HG03575 (cell line): ENCODE results near the gene RAB7A.

Source experiments
- ATAC-seq: cut with Tn5 transposase; IDR thresholded peaks from one replicate; pipeline ENCODE4 v1.9.1; 2021; ENCODE audit not compliant: unreplicated experiment, insufficient number of reproducible peaks, low FRiP score; ENCODE audit errors: extremely low read depth

RAB7A gene

DNA sequence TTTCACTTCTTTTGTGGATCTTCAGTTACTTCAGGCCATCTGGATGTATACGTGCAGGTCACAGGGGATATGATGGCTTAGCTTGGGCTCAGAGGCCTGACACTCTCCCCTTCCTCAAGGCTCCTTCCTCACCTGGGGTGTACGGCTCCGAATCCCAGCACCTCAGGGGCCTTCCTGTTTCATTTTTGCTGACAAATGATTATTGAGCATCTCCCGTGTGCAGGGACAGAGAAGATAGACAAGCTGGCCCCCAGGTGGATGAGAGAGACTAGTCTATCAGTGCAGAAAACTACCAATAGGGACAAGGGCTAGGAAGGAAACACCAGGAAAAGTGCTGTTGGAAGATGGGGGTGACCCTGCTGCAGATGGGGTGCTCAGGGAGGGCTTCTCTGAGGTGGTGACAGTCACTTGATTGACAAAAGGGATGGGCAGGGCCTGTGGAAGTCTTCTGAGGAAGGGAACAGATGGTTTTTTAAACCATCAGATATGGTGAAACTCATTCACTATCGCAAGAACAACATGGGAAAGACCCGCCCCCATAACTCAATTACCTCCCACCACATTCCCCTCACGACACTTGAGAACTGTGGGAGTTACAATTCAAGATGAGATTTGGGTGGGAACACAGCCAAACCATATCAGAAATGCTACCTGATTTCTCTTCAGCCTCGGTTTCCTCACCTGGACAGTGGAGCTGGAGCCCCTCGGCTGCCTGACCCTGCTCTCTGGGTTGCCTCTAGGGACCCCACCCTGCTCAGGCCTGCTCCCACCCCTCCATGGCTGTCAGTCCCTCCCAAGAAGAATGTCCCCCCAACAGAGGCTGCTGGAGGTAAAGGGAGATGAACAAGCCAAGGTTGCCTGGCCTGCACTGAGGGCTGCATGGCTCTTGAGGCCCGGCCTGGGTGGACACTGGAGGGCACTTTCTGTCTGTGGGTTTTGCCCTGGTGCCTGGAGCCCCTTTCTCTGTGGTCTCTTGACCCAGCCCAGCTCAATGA is 116.2 kb downstream of the RAB7A start:
- no peak for ATAC-seq

DNA sequence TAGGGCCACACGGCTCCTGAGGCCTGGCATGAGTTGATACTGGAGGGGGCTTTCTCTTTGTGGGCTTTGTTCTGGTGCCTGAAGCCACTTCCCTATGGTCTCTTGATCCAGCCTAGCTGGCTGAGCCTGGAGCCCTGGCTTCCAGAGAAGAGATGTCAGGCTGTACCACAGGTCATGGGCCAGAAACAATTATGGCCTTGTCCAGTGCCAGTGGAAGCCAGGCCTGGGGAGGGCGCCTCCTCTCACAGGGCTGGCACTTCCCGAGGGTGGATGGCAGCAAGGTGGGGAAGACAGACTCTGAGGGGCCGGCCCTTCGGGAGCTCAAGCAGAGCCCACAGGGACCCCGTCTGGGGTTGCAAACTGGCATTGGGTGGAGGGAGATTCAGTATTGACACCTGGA is 118.5 kb downstream of the RAB7A start:
- ATAC-seq, result no peak

DNA sequence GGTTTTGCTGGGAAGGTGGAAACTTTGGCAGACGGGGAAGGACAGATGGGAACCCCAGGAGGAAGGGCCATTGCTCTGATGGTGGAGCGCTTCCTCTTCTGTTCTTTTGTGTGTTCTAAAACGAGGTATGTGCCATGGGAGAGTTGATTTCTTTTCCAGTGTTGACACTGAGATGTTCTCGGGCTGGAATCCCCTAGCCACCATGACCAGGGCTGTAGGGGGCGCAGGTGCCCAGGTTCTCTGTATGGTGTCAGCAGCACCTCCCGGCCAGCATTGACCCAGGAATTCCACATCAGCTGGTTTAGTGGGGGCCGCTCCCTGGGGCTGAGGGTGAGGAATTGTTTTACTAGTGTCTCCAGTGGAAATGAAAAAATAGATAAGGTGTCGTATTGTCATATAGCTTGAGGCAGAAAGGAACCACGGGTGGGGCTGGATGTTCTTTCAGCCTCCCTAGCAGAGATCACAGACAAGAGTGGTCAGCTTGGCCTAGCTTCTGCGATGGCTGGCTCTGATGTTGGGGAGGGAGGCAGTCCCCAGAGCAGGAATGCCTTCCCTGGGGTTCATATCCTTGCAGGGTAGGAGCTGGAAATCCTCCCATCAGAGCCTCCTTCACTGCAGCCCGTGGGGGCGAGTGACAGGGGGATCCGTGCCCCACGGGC is 119.3 kb downstream of the RAB7A start:
- no peak for ATAC-seq

DNA sequence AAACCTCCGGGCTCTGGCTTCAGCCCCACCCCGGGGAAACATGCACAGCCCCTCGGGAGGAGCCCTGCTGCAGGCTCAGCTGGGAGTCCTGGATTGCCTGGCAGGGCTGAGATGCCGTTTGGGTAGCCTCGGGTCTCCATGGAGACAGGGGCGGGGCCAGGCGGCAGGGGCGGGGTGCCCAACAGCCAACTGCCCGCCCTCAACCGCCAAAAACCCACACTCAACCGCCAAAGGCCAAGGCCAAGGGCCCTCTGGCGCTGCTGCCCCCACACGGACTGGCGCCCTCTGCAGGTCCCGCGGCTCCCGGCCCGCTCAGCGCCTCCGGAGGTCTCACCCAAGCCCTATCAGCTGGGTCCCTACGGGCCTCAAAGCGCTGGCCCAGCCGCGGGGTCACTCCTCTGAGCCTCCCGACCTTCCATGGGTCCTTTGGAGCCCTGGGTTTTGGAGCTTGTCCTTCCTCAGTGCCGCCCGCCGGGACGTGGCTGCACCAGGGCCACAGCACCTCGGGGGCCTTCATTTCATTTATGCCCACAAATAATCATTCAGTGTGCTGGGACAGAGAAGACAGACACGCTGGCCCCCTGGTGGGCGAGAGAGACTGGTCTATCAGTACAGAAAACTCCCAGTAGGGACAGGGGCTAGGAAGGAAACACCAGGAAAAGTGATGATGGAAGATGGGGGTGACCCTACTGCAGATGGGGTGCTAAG is 119.9 kb downstream of the RAB7A start:
- no peak for ATAC-seq

DNA sequence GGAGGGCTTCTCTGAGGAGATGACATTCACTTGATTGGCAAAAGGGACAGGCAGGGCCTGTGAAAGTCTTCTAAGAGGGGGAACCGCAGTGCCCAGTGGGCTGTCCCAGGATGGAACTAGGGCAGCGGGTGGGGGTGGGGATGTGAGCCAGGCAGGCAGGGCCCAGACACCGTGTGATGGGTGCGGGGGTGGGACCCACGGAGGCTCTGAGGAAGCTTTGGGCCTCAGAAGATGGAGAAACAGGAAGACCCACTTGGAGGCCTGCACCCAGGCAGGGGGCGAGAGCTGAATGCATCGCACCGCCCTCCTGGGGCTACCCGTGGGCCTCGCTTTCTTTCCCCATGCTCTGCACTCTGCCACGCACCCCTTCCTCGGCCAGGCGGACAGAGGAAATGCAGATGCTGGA is 120.5 kb downstream of the RAB7A start:
- ATAC-seq, result no peak

DNA sequence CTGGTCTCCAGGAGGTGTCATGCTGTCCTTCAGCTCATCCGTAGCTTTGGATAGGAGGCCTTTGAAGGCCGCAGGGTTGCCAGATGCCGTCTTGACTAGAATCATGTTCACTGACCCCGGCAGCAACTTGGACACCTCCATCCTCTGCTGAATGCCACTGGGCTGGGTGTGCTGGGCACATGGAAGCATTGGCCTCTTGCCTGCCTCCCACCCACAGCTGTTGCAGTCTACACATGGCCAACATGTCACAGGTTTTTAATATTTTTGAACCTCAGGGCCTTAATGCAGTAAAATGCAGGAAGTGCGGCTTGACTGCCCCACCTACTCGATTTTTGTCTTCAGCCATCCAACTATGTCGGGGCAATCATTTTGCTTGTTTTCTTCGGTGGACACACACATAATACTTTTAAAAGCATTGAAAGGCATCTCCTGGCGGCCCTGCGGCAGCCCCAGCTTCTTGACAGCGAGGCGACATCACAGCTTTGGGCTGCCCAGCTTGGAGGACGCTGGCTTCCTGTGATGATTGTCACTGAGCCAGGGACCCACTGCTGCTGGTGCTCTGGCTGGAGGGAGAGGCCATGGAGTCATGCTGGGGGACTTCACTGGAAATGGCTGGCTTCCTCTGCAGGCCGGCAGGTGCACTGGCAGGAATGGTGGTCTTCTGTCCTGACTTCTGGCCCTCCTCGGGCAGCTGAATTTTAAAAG is 121.8 kb downstream of the RAB7A start:
- no peak for ATAC-seq

DNA sequence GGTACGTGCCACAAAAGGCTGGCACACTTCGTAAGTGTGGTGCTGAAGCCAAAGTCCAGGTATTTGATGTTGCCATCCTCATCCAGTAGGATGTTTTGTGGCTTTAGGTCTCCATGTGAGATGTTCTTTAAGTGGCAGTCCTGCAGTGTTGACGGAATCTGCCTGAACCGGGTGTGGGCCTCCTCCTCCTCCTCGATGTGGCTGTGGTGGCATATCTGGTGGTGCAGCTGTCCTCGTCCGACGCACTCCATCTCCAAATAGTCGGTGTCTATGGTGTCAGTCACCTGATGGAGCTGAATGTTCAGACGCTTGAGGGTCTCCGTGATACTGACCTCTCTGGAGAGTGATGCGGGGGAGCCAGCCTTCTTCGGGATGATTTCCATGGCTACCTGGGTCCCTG is 123.0 kb downstream of the RAB7A start:
- ATAC-seq, result no peak

DNA sequence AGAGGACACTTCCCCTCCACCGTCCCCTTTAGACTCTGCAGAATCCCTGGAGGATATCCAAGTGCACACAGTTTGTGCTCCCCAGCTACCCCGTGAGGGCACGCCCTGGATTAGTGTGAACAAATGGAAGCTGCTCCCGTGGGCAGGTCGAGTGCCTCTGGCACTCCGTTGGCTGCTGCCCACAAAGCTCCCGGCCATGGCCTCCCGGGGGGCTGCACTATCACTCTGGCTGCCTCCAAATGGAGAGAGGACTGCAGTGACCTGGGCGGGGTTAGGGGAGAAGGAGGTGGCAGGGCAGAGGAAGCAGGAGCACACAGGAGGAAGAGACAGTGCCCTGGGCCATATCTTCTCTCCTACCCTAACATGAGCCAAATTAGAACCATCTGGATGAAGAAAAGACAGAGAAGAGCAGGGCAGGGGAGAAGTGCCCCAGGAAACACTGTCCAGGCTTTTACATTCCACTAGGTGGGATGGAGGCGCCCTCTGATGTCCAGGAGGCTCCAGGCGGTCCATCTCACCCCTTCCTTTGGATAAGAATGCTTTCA is 124.0 kb downstream of the RAB7A start:
- ATAC-seq, result no peak

DNA sequence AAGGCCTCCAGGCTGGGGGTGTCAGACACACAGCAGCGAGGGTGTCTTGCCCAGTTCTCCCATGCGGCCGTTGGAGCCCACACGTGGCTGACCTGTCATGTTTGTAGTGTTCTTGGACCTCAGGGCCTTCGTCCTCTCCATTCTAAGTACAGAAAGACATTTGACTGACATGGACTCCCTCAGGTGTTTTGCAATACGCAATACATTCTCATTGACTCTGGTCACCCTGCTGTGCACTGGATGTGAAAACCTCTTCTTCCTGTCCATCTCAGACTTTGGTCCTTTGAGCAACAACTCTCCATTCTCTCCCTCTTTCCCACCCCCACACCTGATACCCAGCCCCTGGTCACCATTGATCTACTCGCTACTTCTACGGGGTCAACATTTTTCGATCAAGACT is 124.6 kb downstream of the RAB7A start:
- ATAC-seq, result no peak

DNA sequence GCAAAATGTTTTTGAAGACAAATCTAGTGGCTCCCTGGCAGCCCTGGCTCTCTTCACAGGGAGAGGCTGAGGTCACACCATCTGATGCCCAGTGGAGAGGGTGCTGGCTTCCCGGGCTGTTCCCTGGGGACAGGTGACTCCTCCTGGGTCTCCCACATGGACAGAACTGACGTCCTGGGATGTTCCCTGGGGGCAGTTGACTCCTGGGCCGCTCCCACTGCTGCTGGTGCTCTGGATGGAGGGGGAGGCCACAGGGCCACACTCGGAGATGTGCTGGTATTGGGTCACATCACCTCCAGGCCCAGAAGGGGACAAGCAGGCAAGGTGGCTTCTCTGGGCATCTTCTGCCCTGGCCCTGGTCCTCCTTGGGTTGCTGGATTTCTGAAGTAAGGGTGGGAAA is 125.6 kb downstream of the RAB7A start:
- ATAC-seq, result no peak

DNA sequence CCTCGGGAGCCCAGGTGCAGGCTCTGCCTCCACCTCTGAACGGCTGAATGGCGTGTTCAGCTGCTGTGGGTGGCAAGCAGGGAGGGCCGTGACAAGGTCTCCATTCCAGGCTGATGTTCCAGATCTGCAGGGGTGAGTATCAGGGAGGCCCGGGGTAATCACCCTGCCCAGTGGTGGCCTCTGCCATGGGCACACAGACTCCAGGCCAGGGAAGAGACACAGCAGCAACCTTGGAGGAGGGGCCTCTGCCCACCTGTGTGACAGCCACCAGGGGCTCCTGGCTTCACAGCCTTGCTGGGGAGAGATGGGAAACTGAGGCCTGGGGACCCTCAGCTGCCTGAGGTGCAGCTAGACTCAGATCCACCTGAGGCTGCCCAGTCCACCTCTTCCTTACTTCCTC is 127.8 kb downstream of the RAB7A start:
- no peak for ATAC-seq

DNA sequence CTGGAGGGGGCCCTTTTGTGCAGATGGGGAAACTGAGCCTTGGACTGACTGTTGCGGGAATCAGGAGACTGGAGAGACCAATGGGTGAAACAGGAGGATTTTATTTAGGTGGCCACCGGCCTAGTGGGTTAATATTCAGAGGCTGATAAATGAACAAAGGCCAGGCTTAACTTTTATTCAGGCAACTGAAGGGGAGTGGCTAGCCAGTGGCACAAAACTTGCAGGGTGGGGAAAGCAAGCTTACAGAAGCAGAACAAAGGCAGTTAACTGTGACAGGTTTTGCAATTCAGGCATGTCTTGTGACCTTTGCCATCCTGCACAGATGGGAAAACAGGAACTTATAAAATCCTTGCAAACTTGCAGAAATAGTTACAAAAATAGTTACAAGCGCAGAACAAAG is 128.5 kb downstream of the RAB7A start:
- no peak for ATAC-seq

DNA sequence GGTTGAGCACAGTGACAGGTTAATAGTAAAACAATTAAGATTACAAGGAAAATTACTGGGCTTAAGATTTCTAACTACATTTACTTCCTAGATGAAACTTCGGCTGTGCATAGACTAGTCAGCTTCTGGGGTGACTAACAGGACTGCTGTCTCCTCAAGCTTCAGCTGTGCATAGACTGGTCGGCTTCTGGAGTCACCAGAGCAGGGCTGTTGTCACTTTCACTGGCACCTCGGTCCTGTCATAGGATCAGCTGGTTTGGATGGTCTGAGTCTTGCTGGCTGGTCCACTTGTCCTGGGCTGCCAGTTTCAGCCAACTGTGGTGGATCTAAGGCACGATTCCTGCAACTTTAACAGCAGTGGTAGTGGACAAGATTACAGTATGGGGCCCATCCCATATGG is 129.6 kb downstream of the RAB7A start:
- ATAC-seq, result no peak

DNA sequence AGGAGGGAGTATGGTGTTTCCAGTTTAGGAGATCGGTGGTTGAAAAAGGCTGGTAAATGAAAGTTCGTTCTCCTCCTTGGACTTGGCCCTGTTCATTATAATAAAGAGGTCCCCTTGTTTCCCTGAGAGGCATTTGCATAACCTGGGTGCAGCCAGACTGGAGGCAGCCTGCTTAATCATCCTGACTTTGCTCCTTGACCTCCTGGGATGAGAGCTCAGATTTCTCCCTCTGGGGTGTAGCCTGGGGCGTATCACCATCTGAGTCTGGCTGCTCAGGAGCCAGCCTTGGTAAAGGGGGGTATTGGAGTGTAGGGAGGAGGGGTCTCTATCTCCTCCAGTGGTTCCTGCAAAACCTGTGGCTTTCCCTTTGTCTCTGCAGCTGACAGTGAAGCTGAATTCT is 132.2 kb downstream of the RAB7A start:
- no peak for ATAC-seq

DNA sequence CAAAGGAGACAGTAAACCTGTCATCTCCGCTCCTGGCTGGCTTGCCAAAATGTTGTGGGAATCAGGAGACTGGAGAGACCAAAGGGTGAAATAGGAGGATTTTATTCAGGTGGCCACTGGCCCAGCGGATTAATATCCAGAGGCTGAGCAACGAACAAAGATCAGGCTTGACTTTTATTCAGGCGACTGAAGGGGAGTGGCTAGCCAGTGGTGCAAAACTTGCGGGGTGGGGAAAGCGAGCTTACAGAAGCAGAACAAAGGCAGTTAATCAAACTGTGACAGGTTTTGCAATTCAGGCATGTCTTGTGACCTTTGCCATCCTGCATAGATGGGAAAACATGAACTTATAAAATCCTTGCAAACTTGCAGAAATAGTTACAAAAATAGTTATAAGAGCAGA is 133.6 kb downstream of the RAB7A start:
- ATAC-seq, result no peak

DNA sequence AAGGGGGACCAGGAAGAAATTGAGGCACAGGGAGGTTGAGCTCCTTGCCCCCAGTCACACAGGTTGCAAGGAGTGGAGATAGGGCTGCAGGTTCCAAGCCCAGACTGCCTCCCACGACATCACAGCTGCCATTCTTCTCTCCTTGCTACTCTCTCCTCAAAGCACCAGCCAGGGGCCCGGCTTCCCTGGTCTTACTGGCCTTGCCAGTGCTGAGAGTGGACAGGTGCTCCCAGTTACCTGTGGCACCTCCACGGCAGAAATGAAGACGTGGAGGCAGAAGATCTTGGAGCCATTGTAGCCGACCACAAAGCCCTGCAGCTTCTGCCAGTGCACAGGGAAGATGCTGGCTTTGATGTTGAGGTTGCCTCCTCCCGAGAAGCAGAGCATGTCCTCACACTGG is 135.5 kb downstream of the RAB7A start:
- no peak for ATAC-seq

DNA sequence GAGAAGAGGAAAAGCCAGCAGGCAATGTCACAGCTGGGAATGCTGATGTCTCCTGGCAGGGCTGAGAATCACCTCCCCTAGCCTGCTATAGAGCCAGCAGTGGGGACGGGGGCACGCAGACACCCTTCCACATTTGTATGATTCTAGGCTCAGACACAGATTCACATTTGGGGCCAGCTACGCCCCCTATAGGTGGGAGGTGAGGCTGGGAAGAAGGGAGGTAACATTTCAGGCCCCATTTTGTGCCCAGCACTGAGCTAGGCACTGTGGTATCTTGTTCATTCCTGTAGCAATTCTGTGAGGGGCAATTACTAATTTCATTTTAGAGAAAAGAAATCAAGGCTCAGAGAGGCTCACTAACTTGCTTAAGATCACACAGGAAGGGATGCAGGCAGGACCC is 137.6 kb downstream of the RAB7A start:
- no peak for ATAC-seq
